HepG2 (cell line): ENCODE measurements around the gene UBXN2A. TPM values are rescaled to one million over a fixed set of nuclear protein-coding genes. Genes with fewer than 3 reads are reported as not detected.

Source experiments
- AKNA ChIP-seq: sonication (generic); formaldehyde crosslinking; IDR thresholded peaks from 2 replicates; pipeline ENCODE4 v1.4.0; 2020; ENCODE audit warnings: missing genetic modification reagents, borderline replicate concordance
- ATF7 ChIP-seq, 2 experiments: fragments of 450-650 bp in 1 of 2; sonication (generic) in 1 of 2; formaldehyde crosslinking in 1 of 2; IDR thresholded peaks; 2 replicates each; pipeline versions ENCODE4 v1.4.0 to v1.6.1; 2016 to 2020; ENCODE audit warnings: antibody characterized with exemption in 1 of 2, mild to moderate bottlenecking in 1 of 2, missing genetic modification reagents in 1 of 2
- MAFG ChIP-seq: sonication (generic); formaldehyde crosslinking; IDR thresholded peaks from 2 replicates; pipeline ENCODE4 v1.5.1; 2020; ENCODE audit warnings: mild to moderate bottlenecking, missing genetic modification reagents
- MLX ChIP-seq: IDR thresholded peaks from 2 replicates; pipeline ENCODE4 v1.6.1; 2016
- NRL ChIP-seq: sonication (generic); formaldehyde crosslinking; IDR thresholded peaks from 2 replicates; pipeline ENCODE4 v1.5.0; 2020; ENCODE audit warnings: missing genetic modification reagents, mild to moderate bottlenecking, moderate library complexity, borderline replicate concordance
- PITX1 ChIP-seq: sonication (generic); formaldehyde crosslinking; IDR thresholded peaks from 2 replicates; pipeline ENCODE4 v1.5.1; 2020; ENCODE audit warnings: mild to moderate bottlenecking, missing genetic modification reagents
- SAFB2 ChIP-seq: sonication (generic); formaldehyde crosslinking; IDR thresholded peaks from 2 replicates; pipeline ENCODE4 v1.5.1; 2020; ENCODE audit warnings: missing genetic modification reagents, low read depth, mild to moderate bottlenecking, borderline replicate concordance
- SOX5 ChIP-seq: IDR thresholded peaks from 2 replicates; pipeline ENCODE4 v1.6.1; 2016; ENCODE audit warnings: borderline replicate concordance
- SOX6 ChIP-seq, 2 experiments: fragments of 450-650 bp in 1 of 2; sonication (generic) in 1 of 2; formaldehyde crosslinking in 1 of 2; IDR thresholded peaks; 2 replicates each; pipeline versions ENCODE4 v1.4.0 to v1.6.1; 2017 to 2020; ENCODE audit warnings: antibody characterized with exemption in 1 of 2, mild to moderate bottlenecking in 1 of 2, missing genetic modification reagents in 1 of 2
- TMF1 ChIP-seq: sonication (generic); formaldehyde crosslinking; IDR thresholded peaks from 2 replicates; pipeline ENCODE4 v1.8.1; 2022; ENCODE audit warnings: low read depth, missing genetic modification reagents
- ZEB1 ChIP-seq: IDR thresholded peaks from 2 replicates; pipeline ENCODE4 v1.6.1; 2012; ENCODE audit warnings: mild to moderate bottlenecking, low read depth, inconsistent platforms; ENCODE audit not compliant: insufficient replicate concordance
- ZMAT5 ChIP-seq: sonication (generic); formaldehyde crosslinking; IDR thresholded peaks from 2 replicates; pipeline ENCODE4 v1.5.0; 2020; ENCODE audit warnings: mild to moderate bottlenecking, low read depth, missing genetic modification reagents, borderline replicate concordance
- ZNF235 ChIP-seq: sonication (generic); formaldehyde crosslinking; IDR thresholded peaks from 2 replicates; pipeline ENCODE4 v1.8.1; 2023; ENCODE audit warnings: mild to moderate bottlenecking, missing genetic modification reagents, borderline replicate concordance
- ZNF274 ChIP-seq: sonication (generic); formaldehyde crosslinking; IDR thresholded peaks from 2 replicates; pipeline ENCODE4 v1.5.1; 2020; ENCODE audit warnings: mild to moderate bottlenecking, missing genetic modification reagents
- ZNF468 ChIP-seq: sonication (generic); formaldehyde crosslinking; IDR thresholded peaks from 2 replicates; pipeline ENCODE4 v1.8.0; 2022; ENCODE audit warnings: mild to moderate bottlenecking, moderate library complexity, missing genetic modification reagents
- ZNF605 ChIP-seq: sonication (generic); formaldehyde crosslinking; IDR thresholded peaks from 2 replicates; pipeline ENCODE4 v1.8.0; 2022; ENCODE audit warnings: mild to moderate bottlenecking, missing genetic modification reagents
- ZNF768 ChIP-seq: sonication (generic); formaldehyde crosslinking; IDR thresholded peaks from 2 replicates; pipeline ENCODE4 v1.4.0; 2020; ENCODE audit warnings: missing genetic modification reagents
- ZNF784 ChIP-seq: sonication (generic); formaldehyde crosslinking; IDR thresholded peaks from 2 replicates; pipeline ENCODE4 v1.5.1; 2020; ENCODE audit warnings: missing genetic modification reagents, mild to moderate bottlenecking, borderline replicate concordance
- ZUFSP ChIP-seq: sonication (generic); formaldehyde crosslinking; IDR thresholded peaks from 2 replicates; pipeline ENCODE4 v1.9.0; 2021; ENCODE audit warnings: missing genetic modification reagents, mild to moderate bottlenecking, borderline replicate concordance
- polyA plus RNA-seq, 8 experiments: library from polyadenylated mRNA; depleted of rRNA in 3 of 8; stranded (reverse) in 7 of 8; unstranded in 1 of 8; fragments of >200 nt; fragmentation: Illumina TruSeq in 4 of 8; extraction: Trizol in 4 of 8; gene quantifications; 2 replicates each; pipeline versions ENCODE4 v1.2.1 to v1.2.3, GENCODE V29; 2011 to 2016; ENCODE audit warnings: low read depth in 4 of 8, missing spikeins in 1 of 8, mixed read lengths in 1 of 8; ENCODE audit not compliant: insufficient read depth in 1 of 8
- total RNA-seq, 5 experiments: library from RNA; depleted of rRNA; stranded (reverse); fragments of >200 nt; fragmentation: Illumina TruSeq; extraction: Trizol; gene quantifications; 2 replicates each; pipeline ENCODE4 v1.2.3, GENCODE V29; 2016; ENCODE audit warnings: low read depth in 1 of 5

The UBXN2A gene
- total and polyA plus RNA-seq, 2 of the 13 experiments (the other 11 are each of a cell fraction or from before 2014, with no cell fraction given), result 8.3 to 20.9 TPM

GRCh38 chr2:24022324-24022974, 82.2 kb downstream of the UBXN2A start (continued):
- no peak for TF ChIP-seq SOX6 (IDR thresholded peaks at IDR 0.05)
- TF ChIP-seq SOX6 (CRISPR knock-in tag; IDR thresholded peaks at IDR 0.05), result peak; percentile 94
- peak; percentile 83 for TF ChIP-seq ZEB1
- no peak for TF ChIP-seq ZNF235 (CRISPR knock-in tag)
- no peak for TF ChIP-seq MAFG (CRISPR knock-in tag)
- peak; percentile 70 for TF ChIP-seq PITX1
- no peak for TF ChIP-seq ATF7 (IDR thresholded peaks at IDR 0.05)
- peak; percentile 30; the same call in 1 of the 2 replicates for TF ChIP-seq ATF7 (CRISPR knock-in tag; IDR thresholded peaks at IDR 0.05)
- peak; percentile 48; the same call in 1 of the 2 replicates for TF ChIP-seq ZNF468 (CRISPR knock-in tag)
- 0 out of 2 replicates have a peak, but pooled peaks have one; percentile 35 for TF ChIP-seq ZNF784 (CRISPR knock-in tag)
- TF ChIP-seq NRL, result no peak; the same call in 1 of the 2 replicates
- no peak for TF ChIP-seq AKNA (CRISPR knock-in tag)
- 0 out of 2 replicates have a peak, but pooled peaks have one; percentile 14 for TF ChIP-seq ZNF605 (CRISPR knock-in tag)
- TF ChIP-seq ZMAT5 (CRISPR knock-in tag), result no peak
- 0 out of 2 replicates have a peak, but pooled peaks have one; percentile 33 for TF ChIP-seq TMF1 (CRISPR knock-in tag)
- TF ChIP-seq SOX5 (CRISPR knock-in tag), result peak; percentile 80
- no peak for TF ChIP-seq ZNF768 (CRISPR knock-in tag)
- TF ChIP-seq SAFB2, result peak; percentile 45; the same call in 1 of the 2 replicates
- 0 out of 2 replicates have a peak, but pooled peaks have one; percentile 26 for TF ChIP-seq MLX
- TF ChIP-seq ZNF274 (CRISPR knock-in tag), result no peak
- no peak for TF ChIP-seq ZUFSP (CRISPR knock-in tag)
